ENCODE results near the gene DACT1.

The DACT1 gene

GRCh38 chr14:58641509-58641908, 3.7 kb downstream of the DACT1 start:
- peaks cover 17% of the 10 kb centered on the region for H3K36me3 ChIP-seq (ENCODE audit: insufficient read depth, low read length)
- H3K9ac ChIP-seq (ENCODE audit: low read depth, low read length): no peak overlapping the region
- peaks cover 12% of the 10 kb centered on the region for H3K4me1 ChIP-seq (ENCODE audit: insufficient read depth, low read length)
- no peaks in the 10 kb centered on the region for H3K9me3 ChIP-seq (ENCODE audit: control insufficient read depth, insufficient read depth, low read length)

DNA sequence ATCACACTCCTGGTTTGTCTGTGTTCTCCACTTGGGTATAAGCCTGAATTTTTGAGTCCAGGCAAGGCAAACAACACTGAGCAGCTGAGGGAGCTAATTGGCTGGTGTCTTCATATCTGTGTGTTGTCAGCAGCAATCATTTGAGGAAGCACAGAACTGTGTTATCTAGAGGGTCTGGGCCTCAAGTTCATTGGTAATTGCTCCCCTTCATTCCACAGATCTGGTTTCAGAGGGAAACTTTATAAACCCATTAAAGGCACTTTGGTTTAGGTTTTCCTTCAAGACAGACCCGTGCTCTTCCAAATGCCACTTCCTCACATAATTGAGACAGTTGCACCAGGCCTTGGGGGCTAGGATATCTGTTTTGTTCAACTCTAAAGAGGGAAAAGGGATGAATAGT, 5.6 kb downstream of the DACT1 start:
- H3K9ac ChIP-seq (ENCODE audit: low read depth, low read length): no peak overlapping the region
- H3K9me3 ChIP-seq (ENCODE audit: control insufficient read depth, insufficient read depth, low read length): no peaks in the 10 kb centered on the region
- peaks cover 5% of the 10 kb centered on the region; the same call in 1 of the 2 replicates for H3K4me1 ChIP-seq (ENCODE audit: insufficient read depth, low read length)
- peaks cover 24% of the 10 kb centered on the region for H3K36me3 ChIP-seq (ENCODE audit: insufficient read depth, low read length)

- Histone ChIP-seq H3K36me3 (ENCODE audit: insufficient read depth, low read length) (peaks cover 24% of the 10 kb centered on the region), H3K4me1 (ENCODE audit: insufficient read depth, low read length) (peaks cover 2% of the 10 kb centered on the region; the same call in 1 of the 2 replicates), H3K9ac (ENCODE audit: low read depth, low read length) (no peak overlapping the region), H3K9me3 (ENCODE audit: control insufficient read depth, insufficient read depth, low read length) (no peaks in the 10 kb centered on the region)
Measured at GRCh38 chr14:58645641-58646040, 7.9 kb downstream of the DACT1 start.

- Histone ChIP-seq H3K9ac (ENCODE audit: low read depth, low read length) (no peak overlapping the region), H3K4me1 (ENCODE audit: insufficient read depth, low read length) (no peaks in the 10 kb centered on the region), H3K36me3 (ENCODE audit: insufficient read depth, low read length) (peaks cover 23% of the 10 kb centered on the region), H3K9me3 (ENCODE audit: control insufficient read depth, insufficient read depth, low read length) (no peaks in the 10 kb centered on the region)
Measured at GRCh38 chr14:58646479-58646878, 8.7 kb downstream of the DACT1 start.

DNA sequence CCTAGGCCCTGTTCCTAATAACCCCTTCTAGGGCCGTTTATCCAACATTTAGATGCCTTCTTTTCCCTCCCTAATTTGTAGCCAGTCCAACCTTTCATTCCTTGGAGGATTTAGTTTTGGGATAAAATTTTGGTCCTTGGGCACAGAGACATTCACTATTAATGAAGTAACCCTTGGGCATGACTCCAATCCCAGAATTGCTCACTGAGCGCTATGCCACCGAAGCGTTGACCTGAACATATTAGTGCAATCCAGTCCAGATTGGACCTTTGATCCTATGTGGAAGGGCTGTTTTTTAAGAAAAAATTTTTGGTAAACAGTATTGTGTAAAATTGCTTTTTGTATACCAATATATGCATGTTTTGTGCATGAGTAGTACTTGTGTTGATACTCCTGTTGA, 10.0 kb downstream of the DACT1 start:
- Histone ChIP-seq H3K9ac (ENCODE audit: low read depth, low read length) (no peak overlapping the region), H3K36me3 (ENCODE audit: insufficient read depth, low read length) (peaks cover 18% of the 10 kb centered on the region), H3K9me3 (ENCODE audit: control insufficient read depth, insufficient read depth, low read length) (no peaks in the 10 kb centered on the region), H3K4me1 (ENCODE audit: insufficient read depth, low read length) (no peaks in the 10 kb centered on the region)

DNA sequence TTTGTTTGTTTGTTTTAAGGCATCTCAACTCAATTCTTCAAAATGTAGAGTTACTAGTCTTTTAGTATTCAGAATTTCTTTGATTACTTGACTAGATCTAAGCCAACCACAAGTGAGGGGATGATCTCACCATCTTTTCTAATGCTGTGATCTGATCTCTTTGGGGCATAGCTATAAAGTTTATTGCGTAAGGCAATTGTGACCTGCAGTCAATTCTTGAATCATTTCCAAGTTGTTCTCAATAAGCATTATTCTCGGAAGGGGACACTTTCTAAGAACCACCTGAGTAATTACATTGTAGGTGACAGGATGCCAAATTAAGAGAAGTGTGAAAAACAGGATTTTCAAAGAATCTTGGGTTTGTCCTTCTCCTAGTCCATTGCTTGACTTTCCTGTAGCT, 13.1 kb downstream of the DACT1 start:
- Histone ChIP-seq H3K9ac (ENCODE audit: low read depth, low read length) (no peak overlapping the region), H3K36me3 (ENCODE audit: insufficient read depth, low read length) (peaks cover 8% of the 10 kb centered on the region), H3K9me3 (ENCODE audit: control insufficient read depth, insufficient read depth, low read length) (no peaks in the 10 kb centered on the region), H3K4me1 (ENCODE audit: insufficient read depth, low read length) (no peaks in the 10 kb centered on the region)

- H3K9me3 ChIP-seq (ENCODE audit: control insufficient read depth, insufficient read depth, low read length): no peaks in the 10 kb centered on the region
- peaks cover 9% of the 10 kb centered on the region; the same call in 1 of the 2 replicates for H3K4me1 ChIP-seq (ENCODE audit: insufficient read depth, low read length)
- H3K36me3 ChIP-seq (ENCODE audit: insufficient read depth, low read length): no peaks in the 10 kb centered on the region
- H3K9ac ChIP-seq (ENCODE audit: low read depth, low read length): no peak overlapping the region
Measured at GRCh38 chr14:58656671-58657411, 19.1 kb downstream of the DACT1 start.

DNA sequence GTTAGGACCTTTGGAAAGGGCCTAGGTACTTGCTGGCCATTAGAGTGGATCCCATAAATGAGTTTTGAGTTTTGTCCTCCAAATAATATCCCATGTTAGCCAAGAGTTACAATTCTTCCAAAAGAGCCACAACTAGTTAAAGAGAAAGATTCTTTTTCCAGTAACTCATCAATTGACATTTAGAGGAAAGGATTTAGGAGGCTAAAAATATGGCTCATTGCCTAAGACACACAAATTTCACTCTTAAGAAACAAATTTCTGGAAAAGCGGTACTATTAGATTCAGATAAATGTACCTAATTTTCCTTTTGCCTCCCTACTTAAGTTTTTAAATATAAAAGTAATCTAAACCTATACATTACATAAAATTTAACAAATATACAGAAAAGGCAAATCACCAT, 21.3 kb downstream of the DACT1 start:
- Histone ChIP-seq H3K36me3 (ENCODE audit: insufficient read depth, low read length) (no peaks in the 10 kb centered on the region), H3K9me3 (ENCODE audit: control insufficient read depth, insufficient read depth, low read length) (no peaks in the 10 kb centered on the region), H3K4me1 (ENCODE audit: insufficient read depth, low read length) (peaks cover 21% of the 10 kb centered on the region), H3K9ac (ENCODE audit: low read depth, low read length) (no peak overlapping the region)

- Histone ChIP-seq H3K9me3 (ENCODE audit: control insufficient read depth, insufficient read depth, low read length) (no peaks in the 10 kb centered on the region), H3K4me1 (ENCODE audit: insufficient read depth, low read length) (peaks cover 28% of the 10 kb centered on the region), H3K36me3 (ENCODE audit: insufficient read depth, low read length) (no peaks in the 10 kb centered on the region), H3K9ac (ENCODE audit: low read depth, low read length) (no peak overlapping the region)
Measured at GRCh38 chr14:58659846-58660245, 22.1 kb downstream of the DACT1 start.

DNA sequence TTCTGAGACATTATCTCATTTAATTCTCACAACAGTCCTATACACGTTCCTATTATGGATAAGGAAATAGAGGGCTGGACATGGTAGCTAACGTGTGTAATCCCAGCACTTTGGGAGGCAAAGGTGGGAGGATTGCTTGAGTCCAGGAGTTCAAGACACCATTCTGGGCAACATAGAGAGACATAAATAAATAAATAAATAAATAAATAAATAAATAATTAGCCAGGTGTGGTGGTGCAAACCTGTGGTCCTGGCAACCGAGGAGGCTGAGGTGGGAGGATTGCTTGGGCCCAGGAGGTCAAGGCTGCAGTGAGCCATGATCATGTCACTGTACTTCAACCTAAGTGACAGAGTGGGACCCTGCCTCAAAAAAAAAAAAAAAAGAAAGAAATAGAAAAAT, 22.6 kb downstream of the DACT1 start:
- Histone ChIP-seq H3K4me1 (ENCODE audit: insufficient read depth, low read length) (peaks cover 30% of the 10 kb centered on the region), H3K36me3 (ENCODE audit: insufficient read depth, low read length) (no peaks in the 10 kb centered on the region), H3K9me3 (ENCODE audit: control insufficient read depth, insufficient read depth, low read length) (no peaks in the 10 kb centered on the region), H3K9ac (ENCODE audit: low read depth, low read length) (no peak overlapping the region)

GRCh38 chr14:58662018-58662417, 24.3 kb downstream of the DACT1 start:
- no peak overlapping the region for H3K9ac ChIP-seq (ENCODE audit: low read depth, low read length)
- H3K9me3 ChIP-seq (ENCODE audit: control insufficient read depth, insufficient read depth, low read length): no peaks in the 10 kb centered on the region
- H3K36me3 ChIP-seq (ENCODE audit: insufficient read depth, low read length): no peaks in the 10 kb centered on the region
- H3K4me1 ChIP-seq (ENCODE audit: insufficient read depth, low read length): peaks cover 26% of the 10 kb centered on the region

DNA sequence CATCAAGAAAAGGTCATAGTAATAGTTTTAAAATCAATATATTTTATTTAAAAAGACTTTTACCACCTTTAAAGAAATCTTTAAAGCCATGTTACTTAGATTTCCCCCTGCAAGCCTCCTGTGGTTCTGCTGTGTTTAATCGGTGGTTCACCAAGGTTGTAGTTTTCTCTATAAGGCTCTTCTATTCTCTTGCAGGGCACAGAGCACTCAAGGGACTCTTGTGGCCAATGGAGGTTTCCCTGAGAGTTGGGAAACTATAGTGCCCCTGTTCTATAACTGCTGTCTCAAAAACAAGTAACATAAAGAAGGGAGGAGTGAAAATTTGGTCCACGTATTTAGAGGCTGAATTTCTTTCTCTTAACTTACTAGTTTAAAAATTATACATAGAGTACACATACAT, 25.0 kb downstream of the DACT1 start:
- H3K9me3 ChIP-seq (ENCODE audit: control insufficient read depth, insufficient read depth, low read length): no peaks in the 10 kb centered on the region
- H3K36me3 ChIP-seq (ENCODE audit: insufficient read depth, low read length): no peaks in the 10 kb centered on the region
- H3K4me1 ChIP-seq (ENCODE audit: insufficient read depth, low read length): peaks cover 22% of the 10 kb centered on the region
- H3K9ac ChIP-seq (ENCODE audit: low read depth, low read length): no peak overlapping the region

- Histone ChIP-seq H3K4me1 (ENCODE audit: insufficient read depth, low read length) (peaks cover 21% of the 10 kb centered on the region), H3K36me3 (ENCODE audit: insufficient read depth, low read length) (no peaks in the 10 kb centered on the region), H3K9me3 (ENCODE audit: control insufficient read depth, insufficient read depth, low read length) (no peaks in the 10 kb centered on the region), H3K9ac (ENCODE audit: low read depth, low read length) (no peak overlapping the region)
Measured at GRCh38 chr14:58663494-58664111, 25.8 kb downstream of the DACT1 start.

DNA sequence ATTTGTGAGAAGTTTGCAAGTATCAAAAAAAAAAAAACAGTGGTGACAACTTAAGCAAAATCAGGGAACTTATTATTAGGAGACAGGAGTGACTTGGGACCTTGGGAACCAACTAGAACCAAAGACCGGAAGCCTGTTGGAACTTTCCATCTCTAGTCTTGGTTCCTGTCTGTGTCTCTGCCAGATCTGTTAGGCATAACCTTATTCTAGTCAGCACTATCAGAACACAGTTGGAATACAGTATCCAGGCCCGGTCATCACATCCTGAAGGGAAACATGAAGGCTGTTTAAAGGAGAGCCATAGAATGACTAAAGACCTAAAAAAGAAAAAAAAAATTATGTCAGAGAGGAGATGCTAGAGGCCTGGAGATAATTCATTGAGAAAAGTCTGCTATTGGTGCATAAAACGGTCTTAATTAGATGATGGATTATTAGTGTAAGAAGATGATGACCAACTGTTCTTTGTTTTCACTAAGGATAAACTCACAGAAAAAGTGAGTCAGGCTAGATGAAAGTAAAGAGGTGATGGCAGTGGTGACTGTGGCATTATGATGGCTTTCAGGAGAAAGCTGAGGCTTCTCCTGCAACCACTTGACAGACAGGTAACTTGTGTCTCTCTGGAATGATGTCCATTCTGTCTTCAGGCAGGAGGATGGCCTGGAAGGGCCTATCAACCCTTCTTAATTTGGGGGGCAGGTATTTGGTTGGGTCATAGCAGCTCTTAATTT, 28.2 kb downstream of the DACT1 start:
- H3K9ac ChIP-seq (ENCODE audit: low read depth, low read length): no peak overlapping the region
- H3K36me3 ChIP-seq (ENCODE audit: insufficient read depth, low read length): no peaks in the 10 kb centered on the region
- peaks cover 21% of the 10 kb centered on the region for H3K4me1 ChIP-seq (ENCODE audit: insufficient read depth, low read length)

GRCh38 chr14:58666737-58667136, 29.0 kb downstream of the DACT1 start:
- Histone ChIP-seq H3K36me3 (ENCODE audit: insufficient read depth, low read length) (no peaks in the 10 kb centered on the region), H3K9me3 (ENCODE audit: control insufficient read depth, insufficient read depth, low read length) (no peaks in the 10 kb centered on the region), H3K4me1 (ENCODE audit: insufficient read depth, low read length) (peaks cover 21% of the 10 kb centered on the region), H3K9ac (ENCODE audit: low read depth, low read length) (no peak overlapping the region)

More for the DNA sequence above, 28.2 kb downstream of the DACT1 start:
- no peaks in the 10 kb centered on the region for H3K9me3 ChIP-seq (ENCODE audit: control insufficient read depth, insufficient read depth, low read length)

All from ES-I3 (cell line).